Osteoblast (primary cell): ENCODE data around the gene FBXO17. TPM values are rescaled to one million over a fixed set of nuclear protein-coding genes. Genes with fewer than 3 reads are reported as not detected.

Experiments used
- DNase-seq: peaks from one replicate; pipeline ENCODE4 v3.0.0; 2011; ENCODE audit warnings: low spot score, mixed read lengths; ENCODE audit not compliant: insufficient read length; ENCODE audit errors: missing footprints
- H2AFZ ChIP-seq: 2 replicates; pipeline ENCODE4 v1.6.0; 2011; ENCODE audit warnings: mild to moderate bottlenecking, low read length
- H3K27ac ChIP-seq: 2 replicates; pipeline ENCODE4 v1.5.1; 2011; ENCODE audit warnings: mild to moderate bottlenecking, low read depth, low read length, moderate library complexity
- H3K27me3 ChIP-seq: 2 replicates; pipeline ENCODE4 v1.6.0; 2012; ENCODE audit warnings: mild to moderate bottlenecking, control low read depth, inconsistent platforms, low read length, moderate library complexity; ENCODE audit not compliant: insufficient read depth
- H3K36me3 ChIP-seq: 2 replicates; pipeline ENCODE4 v1.5.1; 2011; ENCODE audit warnings: mild to moderate bottlenecking, low read length, control low read depth, moderate library complexity; ENCODE audit not compliant: insufficient read depth
- H3K4me1 ChIP-seq: 2 replicates; pipeline ENCODE4 v1.5.1; 2011; ENCODE audit warnings: mild to moderate bottlenecking, low read length, control low read depth, moderate library complexity; ENCODE audit not compliant: insufficient read depth
- H3K4me2 ChIP-seq: 2 replicates; pipeline ENCODE4 v1.6.0; 2011; ENCODE audit warnings: mild to moderate bottlenecking, low read length; ENCODE audit not compliant: insufficient read depth
- H3K4me3 ChIP-seq: fragments of 200-600 bp; sonication (generic); 3 replicates; pipeline ENCODE4 v1.5.1; 2012; ENCODE audit warnings: mild to moderate bottlenecking, low read length, inconsistent platforms; ENCODE audit not compliant: insufficient read depth
- H3K79me2 ChIP-seq: 2 replicates; pipeline ENCODE4 v1.6.0; 2012; ENCODE audit warnings: mild to moderate bottlenecking, low read length, control low read depth, inconsistent platforms; ENCODE audit not compliant: insufficient read depth
- H3K9me3 ChIP-seq: 2 replicates; pipeline ENCODE4 v1.5.1; 2011; ENCODE audit warnings: low read depth, low read length, control low read depth
- H4K20me1 ChIP-seq: 2 replicates; pipeline ENCODE4 v1.6.0; 2012; ENCODE audit warnings: mild to moderate bottlenecking, low read length, control low read depth; ENCODE audit not compliant: insufficient read depth
- CTCF ChIP-seq: IDR thresholded peaks from 2 replicates; pipeline ENCODE4 v1.5.1; 2011; ENCODE audit warnings: mild to moderate bottlenecking, low read depth, low read length, moderate library complexity; ENCODE audit errors: extremely low read depth
- total RNA-seq: library from RNA; depleted of rRNA; stranded (reverse); fragments of >200 nt; gene quantifications from 2 replicates; pipeline ENCODE4 v1.2.3, GENCODE V29; 2012

Gene FBXO17
- total RNA-seq, 1 donor: 40.9 TPM

GRCh38 chr19:38930776-38931520, 44.6 kb downstream of the FBXO17 start, which contains the start of gene MRPS12:
TSS of gene MRPS12 (plus strand) at chr19:38930944. CDS start at chr19:38931295, 351 bp downstream.
- peak; percentile 100 for DNase-seq
- no peaks in the 10 kb centered on the region for H3K9me3 ChIP-seq
- TF ChIP-seq CTCF: no peak
- H3K27me3 ChIP-seq: no peaks in the 10 kb centered on the region
- H3K36me3 ChIP-seq: peaks cover 10% of the 10 kb centered on the region
- H3K4me3 ChIP-seq: peak within 1 kb of the TSS; percentile 96
- H2AFZ ChIP-seq: peak within 1 kb of the TSS; percentile 99
- peaks cover 11% of the 10 kb centered on the region for H3K4me1 ChIP-seq
- peak within 1 kb of the TSS; percentile 90 for H3K27ac ChIP-seq
- H3K4me2 ChIP-seq: peak within 1 kb of the TSS; percentile 96
- H4K20me1 ChIP-seq: peaks cover 5% of the 10 kb centered on the region
- peaks cover 35% of the 10 kb centered on the region for H3K79me2 ChIP-seq

GRCh38 chr19:38929929-38930775, 45.4 kb downstream of the FBXO17 start, which contains the start of gene SARS2:
TSS of gene SARS2 (minus strand) at chr19:38930763. CDS start at chr19:38930736, 27 bp downstream.
- peaks cover 13% of the 10 kb centered on the region for H3K36me3 ChIP-seq
- no peaks in the 10 kb centered on the region for H3K27me3 ChIP-seq
- H2AFZ ChIP-seq: peak within 1 kb of the TSS; percentile 99
- peaks cover 35% of the 10 kb centered on the region for H3K79me2 ChIP-seq
- peaks cover 5% of the 10 kb centered on the region for H4K20me1 ChIP-seq
- peak within 1 kb of the TSS; percentile 96 for H3K4me2 ChIP-seq
- peak; percentile 100 for TF ChIP-seq CTCF
- DNase-seq: peak; percentile 97
- no peaks in the 10 kb centered on the region for H3K9me3 ChIP-seq
- H3K4me1 ChIP-seq: peaks cover 11% of the 10 kb centered on the region
- peak within 1 kb of the TSS; percentile 96 for H3K4me3 ChIP-seq
- H3K27ac ChIP-seq: peak within 1 kb of the TSS; percentile 90

GRCh38 chr19:38928391-38929001, 47.0 kb downstream of the FBXO17 start:
- Histone ChIP-seq H3K79me2 (peaks cover 35% of the 10 kb centered on the region), H3K4me2 (no peak overlapping the region), H3K27ac (no peak overlapping the region), H3K27me3 (no peaks in the 10 kb centered on the region), H3K36me3 (peaks cover 21% of the 10 kb centered on the region), H3K4me1 (peaks cover 11% of the 10 kb centered on the region), H3K9me3 (no peaks in the 10 kb centered on the region), H3K4me3 (no peak overlapping the region), H2AFZ (no peak overlapping the region), H4K20me1 (peaks cover 5% of the 10 kb centered on the region)
- TF ChIP-seq CTCF: no peak
- DNase-seq: peak; percentile 41
